ENCODE results near the gene RFX7. TPM values are rescaled to one million over a fixed set of nuclear protein-coding genes. Genes with fewer than 3 reads are reported as not detected.

The RFX7 gene
- polyA plus RNA-seq, 1 experiment, result 9.1 TPM

- Histone ChIP-seq H3K4me3 (ENCODE audit: low read depth, low read length) (no peak overlapping the region), H3K27ac (ENCODE audit: low read depth, low read length) (no peak overlapping the region), H3K9me3 (ENCODE audit: control insufficient read depth, insufficient read depth, low read length) (no peaks in the 10 kb centered on the region), H3K27me3 (ENCODE audit: control insufficient read depth, insufficient read depth, low read length) (no peaks in the 10 kb centered on the region)
- ChIA-PET POLR2A (no interaction called here), CTCF (no interaction called here)
- TF ChIP-seq CTCF (IDR thresholded peaks at IDR 0.05; ENCODE audit: low read depth, low read length), result no peak
- no peak for DNase-seq (ENCODE audit: low read depth, low spot score)
These were observed 149.5 kb downstream of the RFX7 start for GRCh38 chr15:56094171-56094570.

- Histone ChIP-seq H3K27ac (ENCODE audit: low read depth, low read length) (no peak overlapping the region), H3K4me3 (ENCODE audit: low read depth, low read length) (no peak overlapping the region), H3K27me3 (ENCODE audit: control insufficient read depth, insufficient read depth, low read length) (no peaks in the 10 kb centered on the region), H3K9me3 (ENCODE audit: control insufficient read depth, insufficient read depth, low read length) (no peaks in the 10 kb centered on the region)
- ChIA-PET CTCF (interaction anchor here (1.9 kb wide), 1 partner anchor 36 kb away, joined by 9 read pairs; no protein-coding TSS in a partner anchor), POLR2A (no interaction called here)
- TF ChIP-seq CTCF (IDR thresholded peaks at IDR 0.05; ENCODE audit: low read depth, low read length), result no peak
- DNase-seq (ENCODE audit: low read depth, low spot score), result no peak
These were observed 155.3 kb downstream of the RFX7 start for GRCh38 chr15:56088389-56088788.

DNA sequence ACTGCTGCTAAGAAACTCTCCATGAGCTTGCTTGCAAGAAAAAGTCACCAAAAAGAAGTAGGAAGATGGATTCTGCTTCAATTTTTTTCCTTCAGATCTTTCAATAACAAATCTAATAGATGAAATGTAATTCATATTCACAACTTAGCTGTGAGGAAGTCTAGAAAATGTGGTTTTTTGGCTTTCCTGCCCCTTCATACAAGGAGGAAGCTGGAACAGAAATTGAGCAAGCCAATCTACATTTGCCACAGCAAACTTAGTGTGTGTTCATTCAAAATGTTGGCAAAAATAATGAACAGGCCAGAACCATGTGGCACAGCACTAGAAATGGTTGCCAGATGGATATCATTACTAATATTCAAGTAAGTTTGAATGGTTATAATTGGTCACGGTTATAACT is 157.1 kb downstream of the RFX7 start:
- H3K27me3 ChIP-seq (ENCODE audit: control insufficient read depth, insufficient read depth, low read length), result no peaks in the 10 kb centered on the region
- H3K9me3 ChIP-seq (ENCODE audit: control insufficient read depth, insufficient read depth, low read length), result no peaks in the 10 kb centered on the region
- no peak for DNase-seq (ENCODE audit: low read depth, low spot score)
- H3K27ac ChIP-seq (ENCODE audit: low read depth, low read length), result no peak overlapping the region
- ChIA-PET POLR2A (interaction anchor here (0.6 kb wide), 1 partner anchor 63 kb away, joined by 9 read pairs; no protein-coding TSS in a partner anchor), CTCF (interaction anchor here (1.0 kb wide), 1 partner anchor 13 kb away, joined by 4 read pairs; no protein-coding TSS in a partner anchor)
- H3K4me3 ChIP-seq (ENCODE audit: low read depth, low read length), result no peak overlapping the region
- TF ChIP-seq CTCF (IDR thresholded peaks at IDR 0.05; ENCODE audit: low read depth, low read length), result no peak

DNA sequence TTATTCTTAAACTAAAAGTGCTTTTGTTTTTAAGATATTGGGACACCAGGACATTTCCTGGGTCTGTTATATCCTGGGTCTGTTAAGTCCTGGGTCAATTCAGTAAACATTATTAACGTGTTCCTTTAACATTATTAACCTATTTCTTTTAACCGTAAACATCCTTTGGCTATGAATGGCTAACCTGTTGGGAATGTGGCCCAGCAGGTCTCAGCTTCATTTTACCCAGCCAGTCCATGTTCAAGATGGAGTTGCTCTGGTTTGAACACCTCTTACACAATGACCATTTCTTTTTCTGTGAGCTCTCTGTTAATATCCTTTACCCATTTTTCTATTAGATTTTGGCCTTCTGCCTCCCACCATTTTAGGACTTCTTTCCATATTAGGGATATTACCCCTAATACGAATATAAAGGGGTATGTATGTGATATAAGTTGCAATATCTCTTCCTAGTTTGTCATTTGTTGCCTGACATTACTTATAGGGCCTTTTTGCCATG is 161.4 kb downstream of the RFX7 start:
- Histone ChIP-seq H3K27ac (ENCODE audit: low read depth, low read length) (no peak overlapping the region), H3K27me3 (ENCODE audit: control insufficient read depth, insufficient read depth, low read length) (peaks cover 2% of the 10 kb centered on the region), H3K4me3 (ENCODE audit: low read depth, low read length) (no peak overlapping the region), H3K9me3 (ENCODE audit: control insufficient read depth, insufficient read depth, low read length) (no peaks in the 10 kb centered on the region)
- TF ChIP-seq CTCF (IDR thresholded peaks at IDR 0.05; ENCODE audit: low read depth, low read length), result no peak
- no peak for DNase-seq (ENCODE audit: low read depth, low spot score)
- CTCF ChIA-PET, result interaction anchor here (1.1 kb wide), 1 partner anchor 30 kb away, joined by 4 read pairs; no protein-coding TSS in a partner anchor
- POLR2A ChIA-PET, result no interaction called here

DNA sequence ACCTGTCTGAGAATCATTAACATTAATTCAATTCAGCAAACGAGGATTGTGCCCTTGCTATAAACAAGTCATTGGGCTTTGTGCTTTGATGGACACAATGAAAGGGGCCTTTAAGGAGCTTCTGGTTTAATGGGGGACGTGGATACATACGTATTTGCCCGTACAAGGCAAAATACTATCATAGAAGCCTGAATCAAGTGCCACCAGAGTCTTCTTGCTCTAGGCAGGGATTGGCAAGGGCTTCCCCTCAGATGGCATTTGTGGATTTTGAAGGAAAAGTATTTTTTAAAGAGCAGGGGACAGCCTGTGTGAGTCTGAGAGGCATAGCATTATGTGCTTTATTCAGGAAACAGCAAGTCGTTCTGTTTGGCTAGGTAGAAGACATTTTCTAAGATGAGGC is 166.6 kb downstream of the RFX7 start:
- ChIA-PET CTCF (interaction anchor here (1.1 kb wide), 1 partner anchor 23 kb away, joined by 3 read pairs; no protein-coding TSS in a partner anchor), POLR2A (no interaction called here)
- no peak for TF ChIP-seq CTCF (IDR thresholded peaks at IDR 0.05; ENCODE audit: low read depth, low read length)

More for the DNA sequence above, 166.6 kb downstream of the RFX7 start:
- Histone ChIP-seq H3K9me3 (ENCODE audit: control insufficient read depth, insufficient read depth, low read length) (no peaks in the 10 kb centered on the region), H3K4me3 (ENCODE audit: low read depth, low read length) (no peak overlapping the region), H3K27me3 (ENCODE audit: control insufficient read depth, insufficient read depth, low read length) (peaks cover 4% of the 10 kb centered on the region), H3K27ac (ENCODE audit: low read depth, low read length) (no peak overlapping the region)
- no peak for DNase-seq (ENCODE audit: low read depth, low spot score)
